HL-60 (cell line): ENCODE results near the gene OR5B2.
"Not testable (repeated sequence)": the region's sequence is repeated elsewhere in the genome, so short reads cannot be mapped to it uniquely, and the experiment has no call there.

ENCODE experiments used
- POLR2AphosphoS5 ChIP-seq: IDR thresholded peaks from 2 replicates; pipeline ENCODE4 v1.6.1; 2012; ENCODE audit warnings: low read depth
- TF ChIP-seq, protein P1 (sequence below): IDR thresholded peaks from one replicate; pipeline ENCODE4 v1.5.1; 2011; ENCODE audit warnings: low read length, control low read depth, inconsistent platforms; ENCODE audit not compliant: insufficient read depth

GRCh38 chr11:58399622-58400021 lies 28.3 kb downstream of the OR5B2 start:
- TF ChIP-seq, protein P1, sequence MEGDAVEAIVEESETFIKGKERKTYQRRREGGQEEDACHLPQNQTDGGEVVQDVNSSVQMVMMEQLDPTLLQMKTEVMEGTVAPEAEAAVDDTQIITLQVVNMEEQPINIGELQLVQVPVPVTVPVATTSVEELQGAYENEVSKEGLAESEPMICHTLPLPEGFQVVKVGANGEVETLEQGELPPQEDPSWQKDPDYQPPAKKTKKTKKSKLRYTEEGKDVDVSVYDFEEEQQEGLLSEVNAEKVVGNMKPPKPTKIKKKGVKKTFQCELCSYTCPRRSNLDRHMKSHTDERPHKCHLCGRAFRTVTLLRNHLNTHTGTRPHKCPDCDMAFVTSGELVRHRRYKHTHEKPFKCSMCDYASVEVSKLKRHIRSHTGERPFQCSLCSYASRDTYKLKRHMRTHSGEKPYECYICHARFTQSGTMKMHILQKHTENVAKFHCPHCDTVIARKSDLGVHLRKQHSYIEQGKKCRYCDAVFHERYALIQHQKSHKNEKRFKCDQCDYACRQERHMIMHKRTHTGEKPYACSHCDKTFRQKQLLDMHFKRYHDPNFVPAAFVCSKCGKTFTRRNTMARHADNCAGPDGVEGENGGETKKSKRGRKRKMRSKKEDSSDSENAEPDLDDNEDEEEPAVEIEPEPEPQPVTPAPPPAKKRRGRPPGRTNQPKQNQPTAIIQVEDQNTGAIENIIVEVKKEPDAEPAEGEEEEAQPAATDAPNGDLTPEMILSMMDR: not testable (repeated sequence)
- not testable (repeated sequence) for TF ChIP-seq POLR2AphosphoS5
